Breast epithelium (tissue), 3 donors: ENCODE results near the gene PTPRG.

Experiments
- POLR2A ChIP-seq: fragments of 450-650 bp; IDR thresholded peaks from one replicate; pipeline ENCODE4 v1.6.1; 2016; ENCODE audit warnings: antibody characterized with exemption, mild to moderate bottlenecking, moderate library complexity
- POLR2AphosphoS5 ChIP-seq, 3 donors: sonication (generic); formaldehyde crosslinking; IDR thresholded peaks; one replicate each; pipeline ENCODE4 v1.6.1; 2017; ENCODE audit warnings: antibody characterized with exemption in 3 of 3
- TF ChIP-seq, protein P1 (sequence below), 3 donors: fragments of 450-650 bp; IDR thresholded peaks; one replicate each; pipeline ENCODE4 v1.5.1; 2016 to 2017; ENCODE audit warnings: antibody characterized with exemption in 3 of 3, mild to moderate bottlenecking in 3 of 3, moderate library complexity in 3 of 3

DNA sequence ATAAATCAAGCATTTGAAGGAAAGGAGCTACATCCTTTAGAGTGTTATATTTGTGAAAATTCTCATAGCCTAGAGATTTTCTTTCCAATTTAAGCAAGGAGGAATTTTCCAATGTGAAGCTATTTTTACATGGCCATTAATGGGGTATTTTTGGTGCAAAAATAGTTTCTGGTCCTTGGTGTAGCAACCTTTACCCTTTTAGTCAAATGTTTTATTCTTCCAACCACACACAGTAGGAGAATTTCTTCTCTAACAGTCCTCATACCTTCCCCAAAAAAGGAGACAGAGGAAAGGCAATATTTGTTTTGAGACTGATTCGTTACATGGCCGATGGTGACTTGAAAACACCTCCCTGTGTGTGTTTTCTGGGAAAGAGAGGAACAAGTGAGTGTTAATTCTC lies 261.2 kb downstream of the PTPRG start:
- TF ChIP-seq POLR2A = no peak
- TF ChIP-seq, protein P1, sequence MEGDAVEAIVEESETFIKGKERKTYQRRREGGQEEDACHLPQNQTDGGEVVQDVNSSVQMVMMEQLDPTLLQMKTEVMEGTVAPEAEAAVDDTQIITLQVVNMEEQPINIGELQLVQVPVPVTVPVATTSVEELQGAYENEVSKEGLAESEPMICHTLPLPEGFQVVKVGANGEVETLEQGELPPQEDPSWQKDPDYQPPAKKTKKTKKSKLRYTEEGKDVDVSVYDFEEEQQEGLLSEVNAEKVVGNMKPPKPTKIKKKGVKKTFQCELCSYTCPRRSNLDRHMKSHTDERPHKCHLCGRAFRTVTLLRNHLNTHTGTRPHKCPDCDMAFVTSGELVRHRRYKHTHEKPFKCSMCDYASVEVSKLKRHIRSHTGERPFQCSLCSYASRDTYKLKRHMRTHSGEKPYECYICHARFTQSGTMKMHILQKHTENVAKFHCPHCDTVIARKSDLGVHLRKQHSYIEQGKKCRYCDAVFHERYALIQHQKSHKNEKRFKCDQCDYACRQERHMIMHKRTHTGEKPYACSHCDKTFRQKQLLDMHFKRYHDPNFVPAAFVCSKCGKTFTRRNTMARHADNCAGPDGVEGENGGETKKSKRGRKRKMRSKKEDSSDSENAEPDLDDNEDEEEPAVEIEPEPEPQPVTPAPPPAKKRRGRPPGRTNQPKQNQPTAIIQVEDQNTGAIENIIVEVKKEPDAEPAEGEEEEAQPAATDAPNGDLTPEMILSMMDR (IDR thresholded peaks at IDR 0.05) = no peak
- TF ChIP-seq POLR2AphosphoS5 (IDR thresholded peaks at IDR 0.05) = no peak
